Left lung (tissue), 10 donors: ENCODE results near the gene ZBTB7B. TPM values are rescaled to one million over a fixed set of nuclear protein-coding genes. Genes with fewer than 3 reads are reported as not detected.

ENCODE experiments used
- ATAC-seq: fragments of 200-7000 bp; cut with Tn5 transposase; one replicate; pipeline ENCODE4 v1.9.1; 2020; ENCODE audit warnings: moderate library complexity
- DNase-seq, 4 donors: peaks; one replicate each; pipeline ENCODE4 v3.0.0-alpha.2; 2013 to 2020
- H3K27ac ChIP-seq, 2 donors: fragments of 200-600 bp; sonication (generic) in 1 of 2; one replicate each; pipeline versions ENCODE4 v1.5.0 to v1.8.0; 2020 to 2021
- H3K27me3 ChIP-seq, 2 donors: fragments of 200-600 bp; sonication (generic) in 1 of 2; one replicate each; pipeline versions ENCODE4 v1.5.0 to v1.8.0; 2020 to 2021
- H3K36me3 ChIP-seq, 2 donors: fragments of 200-600 bp; sonication (generic) in 1 of 2; one replicate each; pipeline versions ENCODE4 v1.5.0 to v1.8.0; 2020 to 2021
- H3K4me1 ChIP-seq, 2 donors: fragments of 200-600 bp; one replicate each; pipeline ENCODE4 v1.8.0; 2021
- H3K4me3 ChIP-seq, 2 donors: fragments of 200-600 bp; sonication (generic) in 1 of 2; one replicate each; pipeline versions ENCODE4 v1.5.0 to v1.8.0; 2020 to 2021; ENCODE audit warnings: mild to moderate bottlenecking in 1 of 2
- H3K9me3 ChIP-seq, 2 donors: fragments of 200-600 bp; sonication (generic) in 1 of 2; one replicate each; pipeline versions ENCODE4 v1.5.0 to v1.8.0; 2020 to 2021
- CTCF ChIP-seq, 2 donors: fragments of 200-600 bp; sonication (generic) in 1 of 2; IDR thresholded peaks; one replicate each; pipeline versions ENCODE4 v1.5.0 to v1.8.0; 2021; ENCODE audit warnings: antibody characterized with exemption in 2 of 2
- intact Hi-C, 2 donors: fragments of 100-400 bp; cut with DNase I; formaldehyde crosslinking; loops; one replicate each; pipeline versions ENCODE4 v1.11.2 to v1.14.2; 2022
- polyA plus RNA-seq, 6 donors: library from polyadenylated mRNA; unstranded; fragments of 120-200 nt; gene quantifications; one replicate each; pipeline ENCODE4 v1.2.1, GENCODE V29; 2013; ENCODE audit not compliant: insufficient read length in 6 of 6
- total RNA-seq, 2 donors: library from RNA; stranded (reverse); fragmentation: NEBNext Ultra II Directional; extraction: Animal tissue kit (Norgen Biotek cat#: 25700); gene quantifications; one replicate each; pipeline ENCODE4 v1.2.1, GENCODE V29; 2021
- donor health status: DM: no; HTN: yes; CAD: no.
- donor health status: DM: no; HTN: no; CAD: no.

Gene ZBTB7B
- total and polyA plus RNA-seq, 8 donors = 14.4 to 104 (median 19.0) TPM

DNA sequence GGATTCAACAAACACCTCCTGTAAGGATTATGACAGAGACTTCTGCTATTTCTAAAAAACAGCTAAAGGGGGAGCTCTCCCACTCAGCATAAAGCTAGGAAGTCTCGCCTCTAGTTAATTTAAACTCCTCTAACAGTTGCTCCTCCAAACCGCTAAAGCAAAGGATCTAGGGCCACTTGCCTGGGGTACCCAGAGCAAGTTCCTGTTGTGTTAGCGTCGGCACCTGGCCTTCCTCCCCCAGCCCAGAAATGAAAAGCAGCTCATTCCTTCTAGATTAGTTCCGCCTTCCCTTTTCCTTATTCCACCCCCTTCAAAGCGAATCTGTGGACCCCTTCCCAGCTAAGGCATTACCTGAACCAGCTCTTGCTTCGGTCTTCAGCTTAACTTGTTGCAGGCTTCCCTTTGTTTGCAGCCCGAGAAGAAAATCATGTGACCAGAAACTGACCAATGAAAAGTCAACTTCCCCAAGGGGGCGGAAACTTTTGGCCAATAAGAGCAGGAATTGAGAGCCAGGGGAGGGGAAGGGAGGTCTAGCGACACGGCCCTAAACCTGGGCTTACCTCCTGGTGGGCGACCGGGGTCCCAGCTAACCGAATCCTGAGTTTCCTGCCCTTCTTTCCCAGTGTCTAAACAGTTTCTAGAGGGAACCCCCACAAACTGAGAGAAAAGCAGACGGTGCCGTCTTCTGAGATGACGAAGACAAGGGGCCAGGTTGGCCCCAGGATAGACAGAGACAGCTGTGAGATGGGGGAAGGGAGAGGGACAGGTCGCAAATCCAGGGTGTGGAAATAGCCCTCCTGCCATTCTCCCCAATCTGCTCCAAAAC, 46.7 kb upstream of the ZBTB7B start, which contains the start of gene PBXIP1:
Gene PBXIP1, minus strand, starts transcription at position 382 of the 826 bp plus-strand sequence. CDS start 2,378 bp downstream, outside the sequence.
- Histone ChIP-seq H3K27me3 (no peaks in the 10 kb centered on the region), H3K4me3 (peak within 1 kb of the TSS; percentile 50 to 58), H3K27ac (peak within 1 kb of the TSS; percentile 81 to 88), H3K36me3 (peaks cover 0 to 23% of the 10 kb centered on the region in 2 donors), H3K9me3 (no peaks in the 10 kb centered on the region), H3K4me1 (peaks cover 29 to 74% of the 10 kb centered on the region in 2 donors)
- intact Hi-C loops = loop anchor here in 1 of 2 donors (10.0 kb wide), 1 partner anchor 109 kb away; the partner anchor contains the start of gene EFNA4
- peak; percentile 87 for ATAC-seq
- TF ChIP-seq CTCF (IDR thresholded peaks at IDR 0.05) = no peak
- peak in 3 of 4 donors; percentile 75 to 93 (median 91) for DNase-seq

GRCh38 chr1:154956544-154956941, 46.1 kb upstream of the ZBTB7B start:
- no peaks in the 10 kb centered on the region for H3K27me3 ChIP-seq
- peaks cover 0 to 18% of the 10 kb centered on the region in 2 donors for H3K36me3 ChIP-seq
- no peak for DNase-seq
- ATAC-seq = peak; percentile 17
- peak overlapping the region; percentile 81 to 88 for H3K27ac ChIP-seq
- H3K4me3 ChIP-seq = peak overlapping the region; percentile 50 to 58
- peaks cover 30 to 78% of the 10 kb centered on the region in 2 donors for H3K4me1 ChIP-seq
- TF ChIP-seq CTCF (IDR thresholded peaks at IDR 0.05) = no peak
- no peaks in the 10 kb centered on the region for H3K9me3 ChIP-seq
- intact Hi-C loops = loop anchor here in 1 of 2 donors (10.0 kb wide), 1 partner anchor 108 kb away; the partner anchor contains the start of gene EFNA4

DNA sequence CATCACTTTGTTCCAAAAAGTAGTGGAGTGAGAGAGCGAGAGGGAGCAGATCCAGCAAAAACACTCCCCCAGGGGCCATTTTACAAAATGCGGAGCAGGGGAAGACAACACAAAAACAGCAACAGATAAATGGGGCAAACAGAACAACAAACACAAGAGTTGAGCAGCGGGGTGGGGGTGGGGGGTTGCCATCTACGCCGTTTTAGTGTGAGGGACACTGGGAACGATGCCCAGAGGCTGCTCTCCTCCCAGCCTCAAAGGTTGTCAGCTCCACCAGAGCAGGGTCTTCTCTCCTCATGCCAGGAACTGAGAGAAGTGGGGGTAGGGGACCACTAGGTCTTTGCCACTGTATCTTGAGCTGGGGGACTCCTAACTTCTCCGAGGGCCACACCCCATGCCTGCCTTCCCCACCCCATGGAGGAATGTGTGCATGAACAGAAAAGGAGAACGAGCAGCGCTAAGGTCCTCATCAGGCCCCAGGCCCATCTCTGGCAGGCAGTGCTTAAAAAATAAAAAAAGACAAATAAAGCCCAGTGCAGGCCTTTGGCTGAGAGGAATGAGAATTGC, 45.4 kb upstream of the ZBTB7B start:
- intact Hi-C loops = loop anchor here in 1 of 2 donors (10.0 kb wide), 1 partner anchor 108 kb away; the partner anchor contains the start of gene EFNA4
- Histone ChIP-seq H3K4me3 (peak overlapping the region in 1 of 2 donors; percentile 50), H3K36me3 (peaks cover 0 to 18% of the 10 kb centered on the region in 2 donors), H3K27ac (peak overlapping the region; percentile 81 to 88), H3K4me1 (peaks cover 30 to 78% of the 10 kb centered on the region in 2 donors), H3K9me3 (no peaks in the 10 kb centered on the region), H3K27me3 (no peaks in the 10 kb centered on the region)
- TF ChIP-seq CTCF (IDR thresholded peaks at IDR 0.05) = no peak
- DNase-seq (no peak), ATAC-seq (no peak)

DNA sequence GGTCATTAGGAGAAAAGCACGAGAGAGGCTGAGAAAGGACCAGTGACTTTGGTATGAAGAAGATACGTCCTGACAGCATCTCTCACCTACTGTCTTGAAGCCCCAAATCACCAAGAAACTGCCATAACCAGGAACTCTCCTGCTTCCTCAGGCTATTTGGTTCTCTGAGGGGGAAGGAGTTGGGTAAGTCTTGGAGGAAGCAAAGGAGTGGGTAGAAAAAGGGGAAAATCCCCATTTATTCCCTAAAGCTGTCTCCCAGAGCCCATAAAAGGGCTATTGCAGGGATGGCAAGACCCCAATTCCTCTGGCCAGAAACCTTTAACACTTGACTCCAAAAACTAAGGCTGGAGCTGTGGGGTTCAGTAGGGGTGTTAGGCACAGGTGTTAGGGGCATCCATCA, 44.6 kb upstream of the ZBTB7B start:
- Histone ChIP-seq H3K9me3 (no peaks in the 10 kb centered on the region), H3K4me1 (peaks cover 36 to 78% of the 10 kb centered on the region in 2 donors), H3K27me3 (no peaks in the 10 kb centered on the region), H3K27ac (no peak overlapping the region), H3K36me3 (peaks cover 0 to 22% of the 10 kb centered on the region in 2 donors), H3K4me3 (no peak overlapping the region)
- DNase-seq = no peak
- intact Hi-C loops = loop anchor here in 1 of 2 donors (10.0 kb wide), 1 partner anchor 107 kb away; the partner anchor contains the start of gene EFNA4
- ATAC-seq = no peak
- no peak for TF ChIP-seq CTCF (IDR thresholded peaks at IDR 0.05)
